Purkinje cell (primary cell): ENCODE results near the gene SFT2D1. TPM values are rescaled to one million over a fixed set of nuclear protein-coding genes. Genes with fewer than 3 reads are reported as not detected.

Experiments used
- polyA plus RNA-seq: library from polyadenylated mRNA; unstranded; fragments of >200 nt; fragmentation: Nextera tagmentation; gene quantifications from 2 replicates; pipeline ENCODE4 v1.2.1, GENCODE V29; 2014

Gene SFT2D1
- polyA plus RNA-seq: 41.4 and 46.2 TPM in 2 replicates

DNA sequence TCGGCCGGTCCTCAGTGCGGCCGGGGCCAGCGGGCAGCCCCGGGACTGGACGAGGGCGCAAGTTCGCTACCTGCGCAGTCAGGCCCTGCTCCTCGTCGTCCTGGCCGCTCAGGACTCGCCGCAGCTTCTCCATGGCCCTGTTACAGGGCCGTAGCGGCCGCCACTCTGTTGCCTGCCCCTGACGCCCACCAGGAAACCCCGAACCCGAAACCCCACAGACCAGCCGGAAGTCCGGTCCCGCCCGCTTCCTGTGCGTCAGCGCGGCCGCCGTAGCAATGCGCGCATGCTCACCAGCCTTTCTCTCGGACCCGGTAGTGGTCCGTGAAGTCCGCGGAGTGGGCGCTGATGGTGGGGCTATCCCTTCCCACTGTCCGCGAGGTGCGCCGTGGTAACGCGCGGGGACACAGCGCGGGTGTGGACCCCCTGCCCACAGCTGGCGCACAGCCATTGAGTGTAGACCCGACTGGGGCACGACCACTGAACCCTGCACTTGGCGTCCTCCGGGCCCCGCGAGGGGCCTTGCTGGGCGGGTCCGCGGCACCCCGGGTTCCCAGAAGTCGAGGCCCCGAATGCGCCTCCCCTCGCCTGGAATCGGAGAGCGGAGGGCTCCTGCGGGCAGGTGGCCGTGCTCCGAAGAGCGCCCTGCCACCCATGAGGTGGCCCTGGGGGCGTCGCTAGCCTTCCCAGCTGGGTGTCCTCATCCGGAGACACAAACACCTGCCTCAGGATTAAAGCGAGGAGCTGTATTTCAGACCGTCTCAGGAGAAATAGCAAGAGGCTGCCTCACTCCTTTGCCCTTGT is at the start of gene SFT2D1:
Gene SFT2D1, minus strand, starts transcription at position 197 of the 801 bp plus-strand sequence. Its CDS starts 64 bp downstream, at position 133.

DNA sequence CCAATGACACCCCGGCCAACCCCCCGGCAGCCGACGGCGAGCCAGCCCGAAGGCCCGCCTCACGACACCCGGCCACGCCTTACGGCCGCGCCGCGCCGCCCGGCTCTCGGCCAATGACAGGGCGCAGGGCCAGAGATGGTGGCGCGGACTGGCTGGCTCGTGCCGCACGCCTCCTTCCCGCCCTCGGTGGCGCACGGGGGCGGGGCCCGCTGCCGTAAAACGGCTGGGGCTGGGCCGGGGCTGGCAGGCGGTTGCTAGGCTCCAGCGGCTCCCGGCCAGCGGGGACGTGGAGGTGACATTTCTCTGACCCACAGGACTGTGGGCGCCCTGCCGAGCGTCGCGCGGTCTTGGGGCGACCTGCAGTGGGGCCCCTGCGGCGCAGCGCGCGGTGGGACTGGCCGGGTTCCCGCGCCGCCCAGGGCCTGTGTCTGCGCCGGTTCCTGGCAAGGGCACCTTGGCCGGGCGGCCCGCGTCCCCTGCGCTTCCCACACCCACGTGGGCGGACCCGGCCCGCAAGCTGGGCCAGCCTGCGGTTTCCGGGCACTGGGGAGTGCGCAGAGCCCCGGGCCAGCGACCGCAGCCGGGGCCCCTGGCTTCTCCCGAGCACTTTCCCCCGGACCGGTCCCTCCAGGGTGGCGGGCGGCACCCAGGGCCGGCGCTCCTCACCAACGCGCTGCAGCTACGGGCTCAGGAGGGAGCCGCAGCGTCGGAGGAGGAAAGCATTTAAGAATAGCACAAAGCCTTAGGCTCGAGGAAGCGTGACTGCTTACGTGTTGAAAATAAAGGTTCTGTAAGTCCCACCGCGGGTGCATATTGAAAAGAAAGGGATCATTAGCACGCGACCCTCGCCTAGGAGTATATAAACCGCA is 40.8 kb upstream of the SFT2D1 start, which contains the start of gene MPC1:
Gene MPC1, minus strand, starts transcription at position 8 of the 869 bp plus-strand sequence. CDS start 64 bp downstream, outside the sequence.

DNA sequence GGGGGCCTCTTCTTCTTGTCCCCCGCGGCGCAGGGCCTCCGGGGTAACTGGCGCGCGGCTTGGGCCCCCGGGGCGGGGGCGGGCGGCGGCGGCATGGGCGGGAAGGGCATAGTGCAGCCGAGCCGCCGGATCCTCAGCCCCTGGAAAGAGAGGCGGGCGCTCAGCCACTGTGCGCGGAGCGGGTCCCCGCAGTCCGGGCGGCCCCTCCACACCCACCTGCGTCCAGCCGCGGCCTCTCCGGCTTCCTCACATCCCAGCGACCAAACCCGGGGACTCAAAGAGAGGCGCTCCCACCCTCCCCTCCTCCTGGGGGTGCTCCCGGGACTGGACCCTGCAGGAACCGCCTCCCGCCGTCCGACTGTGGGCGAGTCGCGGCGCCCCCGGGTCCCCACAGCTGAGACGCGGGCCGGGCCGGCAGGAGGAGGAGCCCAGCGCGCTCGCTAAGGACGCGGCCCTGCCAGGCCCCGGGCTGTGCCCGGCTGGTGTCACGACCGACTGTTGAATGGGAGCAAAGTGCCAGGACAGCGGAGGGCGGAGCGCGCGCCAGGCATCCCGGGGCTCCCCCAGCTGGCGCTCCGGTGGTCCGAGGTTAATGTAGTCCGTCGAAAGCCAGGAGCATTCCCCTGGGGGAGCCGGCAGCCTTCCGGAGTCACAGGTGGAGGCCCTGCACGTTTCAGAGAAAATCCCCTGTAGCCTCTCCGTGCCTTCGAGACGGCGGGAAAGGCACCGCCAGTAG is 34.1 kb downstream of the SFT2D1 start, which contains the start of gene PRR18:
Gene PRR18, minus strand, starts transcription at position 360 of the 736 bp plus-strand sequence. Its CDS starts 250 bp downstream, at position 110.

Other genes with a start within 250 kb of the SFT2D1 start
- not detected in 2 replicates for gene TBXT, start 174.7 kb downstream of the SFT2D1 start, polyA plus RNA-seq
- gene PRR18, start 34.2 kb downstream of the SFT2D1 start, polyA plus RNA-seq: 0.15 and 0.26 TPM in 2 replicates
- gene MPC1, start 40.4 kb upstream of the SFT2D1 start, polyA plus RNA-seq: 444 and 523 TPM in 2 replicates
- gene RAMACL, start 244.1 kb upstream of the SFT2D1 start, polyA plus RNA-seq: 27.2 and 29.6 TPM in 2 replicates